Ammon's horn (tissue), 1 donor: ENCODE measurements around the gene P4HB.

Experiments
- DNase-seq: peaks from one replicate; pipeline ENCODE4 v3.0.0-alpha.2; 2016; ENCODE audit warnings: low spot score

Gene P4HB

GRCh38 chr17:81868674-81869220 lies 8.4 kb upstream of the P4HB start:
- no peak for DNase-seq

- no peak for DNase-seq
Observed at GRCh38 chr17:81867991-81868673, 7.8 kb upstream of the P4HB start.

GRCh38 chr17:81867170-81867990 lies 7.0 kb upstream of the P4HB start:
- no peak for DNase-seq

GRCh38 chr17:81866440-81867169 lies 6.3 kb upstream of the P4HB start:
- no peak for DNase-seq

- no peak for DNase-seq
Observed at GRCh38 chr17:81865733-81866439, 5.6 kb upstream of the P4HB start.

GRCh38 chr17:81865358-81865732 lies 5.0 kb upstream of the P4HB start:
- no peak for DNase-seq

GRCh38 chr17:81863833-81864768 lies 3.8 kb upstream of the P4HB start:
- DNase-seq, result no peak

- DNase-seq, result no peak
Observed at GRCh38 chr17:81863123-81863675, 2.9 kb upstream of the P4HB start.

GRCh38 chr17:81860756-81861568 lies 627 bp upstream of the P4HB start:
- DNase-seq, result peak; percentile 100

- DNase-seq, result no peak
Observed at GRCh38 chr17:81858967-81859905, 1.1 kb downstream of the P4HB start.

GRCh38 chr17:81858170-81858966 lies 2.0 kb downstream of the P4HB start:
- DNase-seq, result no peak

GRCh38 chr17:81854974-81855774 lies 5.2 kb downstream of the P4HB start:
- no peak for DNase-seq

- DNase-seq, result no peak
Observed at GRCh38 chr17:81852237-81852636, 8.1 kb downstream of the P4HB start.

- DNase-seq, result no peak
Observed at GRCh38 chr17:81851423-81851822, 8.9 kb downstream of the P4HB start.

GRCh38 chr17:81849457-81849856 lies 10.9 kb downstream of the P4HB start:
- no peak for DNase-seq

- no peak for DNase-seq
Observed at GRCh38 chr17:81846743-81847689, 13.3 kb downstream of the P4HB start.
